ENCODE measurements around the gene REELD1. TPM values are rescaled to one million over a fixed set of nuclear protein-coding genes. Genes with fewer than 3 reads are reported as not detected.
A peak's percentile ranks its signal among the peaks of the same experiment; 100 is the strongest.

The REELD1 gene
- total RNA-seq, 1 donor from 2014 or later: 0.29 TPM

DNA sequence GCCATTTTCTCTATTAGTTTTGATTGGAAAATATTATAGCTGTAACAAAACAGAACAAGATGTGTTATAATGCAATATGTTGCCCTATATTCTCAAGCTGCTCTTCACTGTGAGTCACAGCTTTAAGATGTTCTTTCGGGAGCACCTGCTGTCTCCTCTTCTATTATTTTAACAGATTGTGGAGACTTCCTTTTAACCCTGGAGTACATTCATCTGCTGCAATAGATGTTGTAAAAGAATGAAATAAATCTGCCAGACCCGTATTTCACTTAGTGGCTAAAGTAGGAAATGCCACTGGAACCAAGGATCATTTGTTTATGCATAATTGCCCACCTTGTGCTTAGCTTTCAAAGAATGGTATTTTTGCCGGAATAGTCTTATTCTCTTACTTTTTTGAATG is 27.7 kb upstream of the REELD1 start:
- TF ChIP-seq CTCF (IDR thresholded peaks at IDR 0.05): no peak
- no peak for DNase-seq
- ATAC-seq: no peak
- intact Hi-C loops (cut with DNase I): no loop called here
- H3K4me3 ChIP-seq: no peak overlapping the region
- no peaks in the 10 kb centered on the region for H3K9me3 ChIP-seq
- no peaks in the 10 kb centered on the region for H3K27me3 ChIP-seq
- H3K4me1 ChIP-seq: peaks cover 4% of the 10 kb centered on the region
- H3K27ac ChIP-seq: no peak overlapping the region
- H3K36me3 ChIP-seq: peaks cover 80% of the 10 kb centered on the region

GRCh38 chr4:146190456-146190855 is 23.9 kb upstream of the REELD1 start:
- peaks cover 53% of the 10 kb centered on the region for H3K36me3 ChIP-seq
- intact Hi-C loops (cut with DNase I): no loop called here

DNA sequence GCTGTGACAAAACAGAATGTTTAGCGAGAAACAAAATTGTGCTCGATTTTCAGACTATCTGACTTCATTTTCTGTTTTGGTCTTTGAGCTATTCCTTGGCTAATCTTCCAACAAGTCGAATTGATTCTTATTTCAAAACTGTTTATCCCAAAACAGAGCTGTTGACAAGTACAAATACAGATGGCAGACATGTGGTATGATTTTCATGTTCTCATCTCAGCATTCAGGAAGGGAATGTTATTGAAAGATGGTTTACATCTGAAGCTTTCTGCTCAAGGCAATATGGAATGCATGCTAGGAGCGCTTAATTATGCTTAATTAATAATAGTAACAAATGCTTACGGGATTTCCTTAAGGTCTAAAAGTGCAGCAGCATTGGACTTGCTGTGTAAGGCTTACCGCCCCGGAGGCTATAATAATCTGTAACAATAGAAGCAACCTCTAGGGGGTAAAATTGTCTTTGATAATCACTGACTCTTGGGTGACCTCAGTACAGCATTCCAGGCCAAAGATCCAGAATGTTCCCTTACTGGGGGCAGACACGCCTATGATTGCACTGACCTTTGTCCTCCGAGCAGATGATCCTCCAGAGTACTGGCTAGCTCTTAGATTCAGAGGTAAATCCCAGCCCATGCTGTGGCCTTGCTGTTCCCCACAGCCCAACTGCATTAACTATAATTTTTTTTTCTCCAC is 22.4 kb upstream of the REELD1 start:
- DNase-seq: no peak
- Histone ChIP-seq H3K36me3 (peaks cover 45% of the 10 kb centered on the region), H3K4me1 (peaks cover 4% of the 10 kb centered on the region), H3K27ac (peak overlapping the region; percentile 61), H3K4me3 (no peak overlapping the region), H3K27me3 (no peaks in the 10 kb centered on the region), H3K9me3 (no peaks in the 10 kb centered on the region)
- TF ChIP-seq CTCF (IDR thresholded peaks at IDR 0.05): peak; percentile 30
- peak; percentile 78 for ATAC-seq
- intact Hi-C loops (cut with DNase I): no loop called here

More at GRCh38 chr4:146190456-146190855, 23.9 kb upstream of the REELD1 start:
- H3K27ac ChIP-seq: peak overlapping the region; percentile 25
- no peak for TF ChIP-seq CTCF (IDR thresholded peaks at IDR 0.05)
- no peaks in the 10 kb centered on the region for H3K9me3 ChIP-seq
- H3K4me3 ChIP-seq: no peak overlapping the region
- peaks cover 4% of the 10 kb centered on the region for H3K4me1 ChIP-seq
- no peak for ATAC-seq
- no peak for DNase-seq
- H3K27me3 ChIP-seq: no peaks in the 10 kb centered on the region

DNA sequence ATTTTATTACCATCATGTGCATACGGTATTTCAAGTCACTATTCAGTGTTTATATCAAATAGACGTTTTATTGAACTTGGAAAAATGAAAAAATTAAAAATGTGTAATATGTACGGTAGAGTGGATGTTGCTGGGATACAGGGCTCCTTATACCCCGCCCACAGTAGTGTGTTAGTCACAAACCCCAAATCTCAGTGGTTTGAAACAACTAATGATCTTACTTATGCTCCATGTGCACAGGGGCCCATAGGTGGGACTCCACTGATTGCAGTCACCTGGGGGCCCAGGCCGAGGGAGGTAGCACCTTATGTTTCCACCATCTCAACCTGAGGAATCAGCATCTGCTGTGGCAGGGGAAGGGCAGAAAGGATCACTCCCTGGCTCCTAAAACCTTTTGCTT is 20.7 kb upstream of the REELD1 start:
- intact Hi-C loops (cut with DNase I): no loop called here
- no peak for ATAC-seq
- H3K4me3 ChIP-seq: no peak overlapping the region
- DNase-seq: no peak
- no peak for TF ChIP-seq CTCF (IDR thresholded peaks at IDR 0.05)
- no peak overlapping the region for H3K27ac ChIP-seq
- peaks cover 28% of the 10 kb centered on the region for H3K36me3 ChIP-seq
- no peaks in the 10 kb centered on the region for H3K9me3 ChIP-seq
- peaks cover 4% of the 10 kb centered on the region for H3K4me1 ChIP-seq
- H3K27me3 ChIP-seq: no peaks in the 10 kb centered on the region

- H3K9me3 ChIP-seq: no peaks in the 10 kb centered on the region
- TF ChIP-seq CTCF (IDR thresholded peaks at IDR 0.05): no peak
- DNase-seq (no peak), ATAC-seq (no peak)
- H3K27me3 ChIP-seq: no peaks in the 10 kb centered on the region
- H3K4me3 ChIP-seq: no peak overlapping the region
- H3K36me3 ChIP-seq: peaks cover 22% of the 10 kb centered on the region
- intact Hi-C loops (cut with DNase I): no loop called here
- peaks cover 4% of the 10 kb centered on the region for H3K4me1 ChIP-seq
- no peak overlapping the region for H3K27ac ChIP-seq
These were observed 20.1 kb upstream of the REELD1 start for GRCh38 chr4:146194212-146194611.

GRCh38 chr4:146202665-146203064 is 11.7 kb upstream of the REELD1 start:
- Histone ChIP-seq H3K9me3 (no peaks in the 10 kb centered on the region), H3K27me3 (no peaks in the 10 kb centered on the region), H3K4me1 (no peaks in the 10 kb centered on the region), H3K4me3 (no peak overlapping the region), H3K27ac (no peak overlapping the region), H3K36me3 (no peaks in the 10 kb centered on the region)
- TF ChIP-seq CTCF (IDR thresholded peaks at IDR 0.05): no peak
- ATAC-seq (no peak), DNase-seq (no peak)
- intact Hi-C loops (cut with DNase I): no loop called here
